Stimulated activated CD4-positive, alpha-beta T cell treated with anti-CD3 and anti-CD28 coated beads, TNF-alpha, amount 100 ng/mL, for 1 hour (primary cell): ENCODE data around the gene USP31.

Source experiments
- DNase-seq, 3 donors: peaks; one replicate each; pipeline ENCODE4 v3.0.0-alpha.2; 2020; ENCODE audit warnings: low read depth in 3 of 3, low spot score in 1 of 3

The USP31 gene

GRCh38 chr16:23132775-23133463 is 16.3 kb downstream of the USP31 start:
- no peak for DNase-seq

- DNase-seq: no peak
Observed at GRCh38 chr16:23131931-23132621, 17.2 kb downstream of the USP31 start.

DNA sequence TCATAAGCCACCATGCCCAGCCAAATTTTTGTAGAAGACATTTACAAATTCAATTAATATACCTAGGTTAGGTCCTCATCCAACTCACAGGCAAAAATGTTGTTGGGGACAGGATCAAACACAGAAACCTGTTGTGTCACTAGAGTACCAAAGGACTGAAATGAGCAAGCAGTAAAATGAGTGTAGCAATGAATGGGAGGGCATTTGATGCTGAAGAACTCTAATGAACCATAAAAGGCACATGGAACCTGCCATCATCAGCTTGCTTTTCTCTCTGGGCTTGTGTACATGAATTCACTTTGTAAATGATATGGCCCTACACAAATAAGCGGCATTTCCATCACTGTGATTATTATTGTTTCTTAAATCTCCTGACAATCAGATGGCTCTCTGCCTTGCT is 17.8 kb downstream of the USP31 start:
- DNase-seq: no peak

DNA sequence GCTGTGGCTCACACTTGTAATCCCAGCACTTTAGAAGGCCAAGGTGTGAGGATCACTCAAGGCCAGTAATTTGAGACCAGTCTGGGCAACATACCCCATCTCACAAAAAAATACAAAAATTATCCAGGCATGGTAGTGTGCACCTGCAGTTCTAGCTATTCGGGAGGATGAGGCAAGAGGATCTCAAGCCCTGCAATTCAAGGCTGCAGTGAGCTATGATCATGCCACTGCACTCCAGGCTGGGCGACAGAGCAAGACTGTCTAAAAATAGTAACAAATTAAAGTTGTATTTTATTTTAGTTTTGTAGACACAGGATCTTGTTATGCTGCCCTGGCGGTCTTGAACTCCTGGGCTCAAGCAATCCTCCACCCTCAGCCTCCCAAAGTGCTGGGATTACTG is 18.2 kb downstream of the USP31 start:
- DNase-seq: no peak

GRCh38 chr16:23129686-23130085 is 19.6 kb downstream of the USP31 start:
- DNase-seq: no peak

DNA sequence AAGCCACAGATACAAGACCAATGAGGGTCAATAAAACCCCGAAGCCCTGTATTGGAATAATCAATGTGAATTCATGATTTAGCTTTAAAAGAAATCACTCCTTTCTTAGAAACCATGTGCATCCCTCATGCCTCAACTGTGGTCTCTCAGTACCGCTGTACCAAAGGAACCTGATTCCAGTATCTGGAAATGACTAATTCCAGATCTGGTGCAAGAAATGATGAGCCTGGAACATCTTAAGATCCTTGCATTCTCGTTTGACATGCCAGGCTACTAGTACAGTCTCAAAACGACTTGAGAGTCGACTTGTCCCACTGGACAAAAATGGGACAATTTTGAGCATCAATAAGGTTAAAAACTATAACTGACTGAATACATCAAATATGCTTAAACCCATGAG is 21.2 kb downstream of the USP31 start:
- no peak for DNase-seq

DNA sequence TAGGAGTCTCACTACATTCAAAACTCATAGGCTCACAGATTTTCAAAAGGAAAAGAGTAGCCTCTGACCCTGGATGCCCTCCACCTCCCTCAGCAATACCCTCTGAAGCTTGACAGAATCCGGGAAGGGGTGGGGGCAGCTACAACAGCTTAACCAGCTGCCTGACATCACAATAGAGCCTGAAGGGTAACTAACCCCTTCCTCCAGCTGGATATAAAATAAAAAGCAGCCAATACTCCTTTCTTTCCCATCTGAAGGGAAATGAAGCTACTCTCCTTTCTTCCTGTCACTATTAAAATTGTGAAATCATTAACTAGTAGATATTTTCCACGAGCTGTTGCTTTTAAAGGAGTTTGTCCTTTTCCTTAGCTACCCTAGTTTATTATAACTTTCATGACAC is 24.0 kb downstream of the USP31 start:
- DNase-seq: no peak

DNA sequence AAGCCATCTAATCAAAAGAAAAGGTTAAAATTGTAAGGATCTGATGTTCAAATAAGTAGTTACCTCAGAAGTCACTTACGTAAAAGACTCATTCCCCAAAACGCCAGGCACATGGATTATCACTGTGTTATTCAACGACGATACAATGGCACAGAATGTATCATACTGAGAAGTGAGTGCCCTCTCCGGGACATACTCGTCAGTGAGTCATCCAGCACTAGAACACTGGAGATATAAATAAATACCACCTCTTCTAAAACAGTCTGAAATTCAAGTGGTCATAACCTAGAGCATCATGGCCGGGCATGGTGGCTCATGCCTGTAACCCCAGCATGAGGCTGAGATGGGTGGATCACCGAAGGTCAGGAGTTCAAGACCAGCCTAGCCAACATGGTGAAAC is 24.9 kb downstream of the USP31 start:
- no peak for DNase-seq

DNA sequence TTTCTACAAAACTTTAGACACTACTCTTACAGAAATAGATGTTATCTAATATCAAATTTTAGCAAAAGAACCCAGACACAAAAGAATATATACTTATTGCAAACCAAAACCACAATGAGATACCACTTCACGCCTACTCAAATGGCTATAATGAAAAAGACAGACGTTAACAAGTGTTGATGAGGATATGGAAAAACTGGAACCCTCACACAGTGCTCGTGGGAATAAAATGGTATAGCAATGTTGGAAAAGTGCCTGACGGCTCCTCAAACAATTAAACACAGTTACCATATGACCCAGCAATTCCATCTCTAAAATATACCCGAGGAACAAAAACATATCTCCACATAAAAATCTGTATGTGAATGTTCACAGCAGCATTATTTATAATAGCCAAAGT is 27.1 kb downstream of the USP31 start:
- no peak for DNase-seq

GRCh38 chr16:23121024-23121423 is 28.2 kb downstream of the USP31 start:
- DNase-seq: no peak

DNA sequence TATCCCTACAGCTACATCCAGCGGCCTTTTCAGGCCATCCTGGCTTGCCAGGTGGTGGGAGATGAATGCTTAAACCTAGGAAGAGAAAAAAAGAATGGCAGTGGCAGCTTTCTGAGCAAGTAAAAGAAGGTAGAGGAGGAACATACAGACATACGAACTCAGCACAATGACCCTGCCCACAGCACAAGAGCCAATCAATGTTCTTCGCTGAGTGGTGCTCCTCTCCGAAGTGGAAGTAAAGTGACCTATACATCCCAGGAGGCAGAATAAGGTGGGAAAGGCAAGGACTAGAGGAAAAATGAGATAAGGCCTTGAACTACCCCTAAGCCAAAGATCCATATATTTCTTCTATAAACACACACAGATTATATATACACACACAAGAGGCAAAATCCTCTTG is 28.7 kb downstream of the USP31 start:
- DNase-seq: no peak

- no peak for DNase-seq
Observed at GRCh38 chr16:23119570-23119969, 29.7 kb downstream of the USP31 start.

- no peak for DNase-seq
Observed at GRCh38 chr16:23114131-23114904, 34.9 kb downstream of the USP31 start.

- no peak for DNase-seq
Observed at GRCh38 chr16:23113185-23113584, 36.1 kb downstream of the USP31 start.

- no peak for DNase-seq
Observed at GRCh38 chr16:23110257-23110899, 38.9 kb downstream of the USP31 start.

DNA sequence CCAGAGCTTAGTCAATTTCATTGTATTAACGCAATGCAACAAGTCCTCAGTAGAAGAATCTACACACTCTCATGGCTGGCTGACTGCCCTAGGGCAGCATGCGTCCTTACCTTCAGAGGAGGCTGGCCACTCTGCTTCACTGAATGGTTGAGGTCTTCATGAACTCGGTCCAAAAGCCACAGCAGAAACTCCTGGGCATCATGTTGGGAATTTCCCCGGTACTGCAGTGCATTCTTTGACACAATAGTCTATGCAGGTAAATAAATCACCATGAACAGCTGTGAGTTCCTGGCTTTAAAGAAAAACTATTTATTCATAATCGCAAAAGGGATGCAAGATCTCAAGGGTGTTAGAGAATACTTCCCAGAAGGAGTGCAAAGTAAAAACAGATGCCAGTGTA is 41.3 kb downstream of the USP31 start:
- DNase-seq: no peak

DNA sequence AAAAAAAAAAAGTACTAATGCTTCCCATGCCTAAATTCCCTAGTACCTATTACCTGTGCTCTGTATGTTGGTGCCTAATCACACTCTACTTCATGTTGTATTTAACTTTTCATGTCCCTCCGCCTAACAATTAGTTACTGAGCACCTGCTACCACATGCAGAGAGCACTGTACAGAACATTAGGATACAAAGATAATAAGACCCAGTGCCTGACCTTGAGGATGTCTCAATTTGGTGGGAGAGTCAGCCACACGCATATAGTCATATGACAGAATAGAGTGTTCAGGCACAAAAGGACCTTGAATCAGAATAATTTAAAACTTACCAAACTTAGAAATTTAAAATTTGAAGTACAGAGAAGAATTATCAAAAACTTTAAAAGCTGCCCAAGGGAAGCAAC is 42.1 kb downstream of the USP31 start:
- DNase-seq: no peak

GRCh38 chr16:23105309-23105708 is 43.9 kb downstream of the USP31 start:
- DNase-seq: no peak

GRCh38 chr16:23104032-23104955 is 45.0 kb downstream of the USP31 start:
- DNase-seq: no peak

- DNase-seq: no peak
Observed at GRCh38 chr16:23103603-23104002, 45.6 kb downstream of the USP31 start.
